Glutamatergic neuron (in vitro differentiated cells): ENCODE measurements around the gene SLC17A5. TPM values are rescaled to one million over a fixed set of nuclear protein-coding genes. Genes with fewer than 3 reads are reported as not detected.

Experiments used
- DNase-seq: peaks from one replicate; pipeline ENCODE4 v3.0.0; 2022
- H3K27ac Mint-ChIP-seq: one replicate; pipeline ENCODE4 v1.8.0; 2020; ENCODE audit warnings: mild to moderate bottlenecking, mixed read lengths, inconsistent platforms; ENCODE audit not compliant: unreplicated experiment
- H3K27me3 Mint-ChIP-seq: one replicate; pipeline ENCODE4 v1.8.0; 2020; ENCODE audit warnings: mild to moderate bottlenecking, moderate library complexity, mixed read lengths, inconsistent platforms; ENCODE audit not compliant: unreplicated experiment
- H3K36me3 Mint-ChIP-seq: one replicate; pipeline ENCODE4 v1.8.0; 2020; ENCODE audit warnings: mild to moderate bottlenecking, mixed read lengths, inconsistent platforms; ENCODE audit not compliant: unreplicated experiment
- H3K4me1 Mint-ChIP-seq: one replicate; pipeline ENCODE4 v1.8.0; 2020; ENCODE audit warnings: mild to moderate bottlenecking, low read depth, mixed read lengths, inconsistent platforms; ENCODE audit not compliant: unreplicated experiment
- H3K4me3 Mint-ChIP-seq: one replicate; pipeline ENCODE4 v1.8.0; 2020; ENCODE audit warnings: mild to moderate bottlenecking, mixed read lengths, inconsistent platforms; ENCODE audit not compliant: unreplicated experiment
- H3K9me3 Mint-ChIP-seq: one replicate; pipeline ENCODE4 v1.8.0; 2020; ENCODE audit warnings: mild to moderate bottlenecking, moderate library complexity, mixed read lengths, inconsistent platforms; ENCODE audit not compliant: unreplicated experiment
- CTCF ChIP-seq: fragments of 200-600 bp; sonication (generic); IDR thresholded peaks from one replicate; pipeline ENCODE4 v1.5.0; 2021; ENCODE audit not compliant: partially characterized antibody, unreplicated experiment
- total RNA-seq: library from RNA; stranded (reverse); fragmentation: NEBNext Ultra II Directional; extraction: Animal tissue kit (Norgen Biotek cat#: 25700); gene quantifications from one replicate; pipeline ENCODE4 v1.2.1, GENCODE V29; 2021; ENCODE audit not compliant: unreplicated experiment

SLC17A5 gene
- total RNA-seq, 1 donor from 2014 or later = 14.3 TPM

DNA sequence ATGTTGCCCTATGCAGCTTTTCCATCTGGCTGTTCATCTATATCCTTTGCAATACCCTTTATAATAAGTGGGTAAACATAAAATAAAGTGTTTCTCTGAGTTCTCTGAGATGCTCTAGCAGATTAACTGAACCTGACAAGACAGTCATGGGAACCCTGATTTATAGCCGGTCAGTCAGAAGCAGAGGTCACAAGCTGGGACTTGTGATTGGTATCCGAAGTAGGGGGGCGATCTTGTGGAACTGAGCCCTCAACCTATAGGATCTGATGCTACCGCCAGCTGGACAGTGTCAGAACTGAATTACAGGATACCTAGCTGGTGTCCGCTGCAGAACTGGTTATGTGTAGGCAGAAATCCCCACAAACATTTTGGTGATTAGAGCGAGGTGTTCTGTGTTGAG lies 39.0 kb downstream of the SLC17A5 start:
- Mint-ChIP-seq H3K27ac (no peak overlapping the region), H3K27me3 (peaks cover 1% of the 10 kb centered on the region), H3K9me3 (no peaks in the 10 kb centered on the region), H3K4me3 (no peak overlapping the region), H3K4me1 (no peaks in the 10 kb centered on the region), H3K36me3 (no peaks in the 10 kb centered on the region)
- TF ChIP-seq CTCF = no peak
- DNase-seq = no peak

- no peak for DNase-seq
- TF ChIP-seq CTCF = no peak
- no peak overlapping the region for H3K27ac Mint-ChIP-seq
- H3K9me3 Mint-ChIP-seq = no peaks in the 10 kb centered on the region
- H3K4me3 Mint-ChIP-seq = no peak overlapping the region
- peaks cover 4% of the 10 kb centered on the region for H3K27me3 Mint-ChIP-seq
- H3K36me3 Mint-ChIP-seq = no peaks in the 10 kb centered on the region
- no peaks in the 10 kb centered on the region for H3K4me1 Mint-ChIP-seq
These were observed 39.8 kb downstream of the SLC17A5 start for GRCh38 chr6:73613806-73614536.

- no peak overlapping the region for H3K4me3 Mint-ChIP-seq
- no peak overlapping the region for H3K27ac Mint-ChIP-seq
- TF ChIP-seq CTCF = no peak
- H3K36me3 Mint-ChIP-seq = no peaks in the 10 kb centered on the region
- H3K4me1 Mint-ChIP-seq = no peaks in the 10 kb centered on the region
- no peak for DNase-seq
- H3K27me3 Mint-ChIP-seq = peaks cover 2% of the 10 kb centered on the region
- H3K9me3 Mint-ChIP-seq = no peaks in the 10 kb centered on the region
These were observed 41.2 kb downstream of the SLC17A5 start for GRCh38 chr6:73612611-73613010.

DNA sequence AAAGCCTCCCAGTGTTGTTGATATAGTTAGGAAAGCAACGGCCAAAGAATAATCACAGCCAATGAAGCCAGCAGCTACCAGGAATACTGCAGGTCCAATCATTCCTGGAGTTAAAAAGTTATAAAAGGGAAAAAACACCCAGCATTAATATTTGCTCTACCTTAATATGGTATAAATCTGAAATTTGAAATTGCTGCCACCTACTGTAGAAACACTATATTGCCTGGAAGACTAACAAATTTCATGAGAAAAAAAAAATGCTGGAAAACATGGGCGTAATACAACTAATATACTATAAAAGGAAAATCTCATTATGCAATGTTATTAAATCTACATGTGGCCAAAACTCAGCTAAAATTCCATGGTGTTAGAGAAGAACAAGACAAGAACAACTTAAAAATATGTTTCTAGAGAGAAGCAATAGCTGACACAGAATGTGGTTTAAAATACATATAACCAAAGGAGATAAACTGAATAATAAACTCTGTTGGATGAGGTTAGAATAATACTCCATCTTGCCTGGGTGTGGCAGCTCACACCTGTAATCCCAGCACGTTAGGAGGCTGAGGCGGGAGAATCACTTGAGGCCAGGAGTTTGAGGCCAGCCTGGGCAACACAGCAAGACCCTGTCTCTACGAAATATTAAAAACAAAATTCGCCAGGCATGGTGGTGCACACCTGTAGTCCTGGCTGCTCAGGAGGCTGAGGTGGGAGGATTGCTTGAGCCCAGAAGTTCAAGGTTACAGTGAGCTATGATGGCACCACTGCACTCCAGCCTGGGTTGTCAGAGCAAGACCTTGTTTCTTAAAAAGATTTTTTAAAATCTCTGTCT lies 43.1 kb downstream of the SLC17A5 start:
- Mint-ChIP-seq H3K27ac (no peak overlapping the region), H3K27me3 (peaks cover 4% of the 10 kb centered on the region), H3K36me3 (no peaks in the 10 kb centered on the region), H3K4me1 (no peaks in the 10 kb centered on the region), H3K9me3 (no peaks in the 10 kb centered on the region), H3K4me3 (no peak overlapping the region)
- no peak for DNase-seq
- peak; percentile 66 for TF ChIP-seq CTCF

GRCh38 chr6:73608761-73609160 lies 45.0 kb downstream of the SLC17A5 start:
- no peak for TF ChIP-seq CTCF
- H3K27me3 Mint-ChIP-seq = peaks cover 4% of the 10 kb centered on the region
- H3K4me3 Mint-ChIP-seq = no peak overlapping the region
- no peak overlapping the region for H3K27ac Mint-ChIP-seq
- no peaks in the 10 kb centered on the region for H3K9me3 Mint-ChIP-seq
- H3K4me1 Mint-ChIP-seq = no peaks in the 10 kb centered on the region
- DNase-seq = no peak
- no peaks in the 10 kb centered on the region for H3K36me3 Mint-ChIP-seq
